Tibial nerve (tissue), 3 donors: ENCODE measurements around the gene DNAJC1.

ENCODE experiments used
- POLR2A ChIP-seq, 2 donors: fragments of 450-650 bp; IDR thresholded peaks; one replicate each; pipeline ENCODE4 v1.6.1; 2017; ENCODE audit warnings: antibody characterized with exemption in 2 of 2, mild to moderate bottlenecking in 2 of 2, moderate library complexity in 2 of 2
- TF ChIP-seq, protein P1 (sequence below), 5 experiments: fragments of 200-600 bp in 3 of 5; fragments of 450-650 bp in 2 of 5; sonication (generic) in 3 of 5; IDR thresholded peaks; one replicate each; pipeline ENCODE4 v1.5.1; 2016 to 2019; ENCODE audit warnings: antibody characterized with exemption in 5 of 5, mild to moderate bottlenecking in 3 of 5, moderate library complexity in 2 of 5

DNA sequence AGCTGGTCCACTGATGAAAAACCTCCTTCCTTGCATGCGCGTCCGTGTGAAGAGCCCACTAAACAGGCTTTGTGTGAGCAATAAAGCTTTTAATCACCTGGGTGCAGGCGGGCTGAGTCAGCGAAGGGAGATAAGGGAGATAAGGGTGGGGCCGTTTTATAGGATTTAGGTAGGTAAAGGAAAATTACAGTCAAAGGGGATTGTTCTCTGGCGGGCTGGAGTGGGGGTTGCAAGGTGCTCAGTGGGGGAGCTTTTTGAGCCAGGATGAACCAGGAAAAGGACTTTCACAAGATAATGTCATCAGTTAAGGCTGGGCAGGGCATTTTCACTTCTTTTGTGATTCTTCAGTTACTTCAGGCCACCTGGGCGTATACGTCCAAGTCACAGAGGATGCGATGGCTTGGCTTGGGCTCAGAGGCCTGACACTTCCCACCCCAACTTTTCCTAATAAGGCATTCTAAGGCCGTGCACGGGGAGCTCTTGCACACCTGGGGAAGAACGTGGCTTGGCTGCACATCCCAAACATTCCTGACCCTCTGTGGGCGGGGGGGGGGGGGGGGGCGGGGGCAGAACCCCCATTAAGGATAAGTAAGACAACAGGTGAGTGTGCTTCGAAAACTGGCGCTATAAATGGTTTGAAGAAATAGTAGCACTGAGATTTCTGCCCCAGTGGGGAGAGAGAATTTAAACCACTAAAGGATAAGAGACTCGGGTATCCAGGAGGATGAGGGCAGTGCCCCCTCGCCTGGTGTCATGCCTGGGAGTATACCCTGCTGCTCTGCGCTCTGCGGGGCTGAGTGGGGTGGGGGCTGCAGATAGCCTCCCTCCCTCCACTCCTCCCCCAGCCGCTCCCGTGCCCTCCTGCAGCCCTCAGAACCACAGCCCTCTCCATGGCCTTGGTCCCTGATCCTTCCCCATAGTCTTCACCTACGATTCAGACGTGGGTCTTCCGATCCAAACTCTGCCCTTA lies 251.9 kb downstream of the DNAJC1 start:
- TF ChIP-seq POLR2A (IDR thresholded peaks at IDR 0.05), result no peak
- TF ChIP-seq, protein P1, sequence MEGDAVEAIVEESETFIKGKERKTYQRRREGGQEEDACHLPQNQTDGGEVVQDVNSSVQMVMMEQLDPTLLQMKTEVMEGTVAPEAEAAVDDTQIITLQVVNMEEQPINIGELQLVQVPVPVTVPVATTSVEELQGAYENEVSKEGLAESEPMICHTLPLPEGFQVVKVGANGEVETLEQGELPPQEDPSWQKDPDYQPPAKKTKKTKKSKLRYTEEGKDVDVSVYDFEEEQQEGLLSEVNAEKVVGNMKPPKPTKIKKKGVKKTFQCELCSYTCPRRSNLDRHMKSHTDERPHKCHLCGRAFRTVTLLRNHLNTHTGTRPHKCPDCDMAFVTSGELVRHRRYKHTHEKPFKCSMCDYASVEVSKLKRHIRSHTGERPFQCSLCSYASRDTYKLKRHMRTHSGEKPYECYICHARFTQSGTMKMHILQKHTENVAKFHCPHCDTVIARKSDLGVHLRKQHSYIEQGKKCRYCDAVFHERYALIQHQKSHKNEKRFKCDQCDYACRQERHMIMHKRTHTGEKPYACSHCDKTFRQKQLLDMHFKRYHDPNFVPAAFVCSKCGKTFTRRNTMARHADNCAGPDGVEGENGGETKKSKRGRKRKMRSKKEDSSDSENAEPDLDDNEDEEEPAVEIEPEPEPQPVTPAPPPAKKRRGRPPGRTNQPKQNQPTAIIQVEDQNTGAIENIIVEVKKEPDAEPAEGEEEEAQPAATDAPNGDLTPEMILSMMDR (IDR thresholded peaks at IDR 0.05), result no peak
